Hepatocyte (in vitro differentiated cells): Measurements from ENCODE around the gene CENPI.

Source experiments
- EZH2 ChIP-seq: fragments of 200-600 bp; sonication (generic); IDR thresholded peaks from 2 replicates; pipeline ENCODE4 v1.6.1; 2016; ENCODE audit warnings: antibody characterized with exemption, mild to moderate bottlenecking, borderline replicate concordance
- EZH2phosphoT487 ChIP-seq: fragments of 200-600 bp; sonication (generic); IDR thresholded peaks from one replicate; pipeline ENCODE4 v1.6.1; 2018; ENCODE audit warnings: antibody characterized with exemption, mild to moderate bottlenecking, low read depth, moderate library complexity; ENCODE audit not compliant: unreplicated experiment, severe bottlenecking
- TF ChIP-seq, protein P1 (sequence below): fragments of 200-600 bp; sonication (generic); IDR thresholded peaks from 2 replicates; pipeline ENCODE4 v1.5.1; 2016; ENCODE audit warnings: antibody characterized with exemption, mild to moderate bottlenecking; ENCODE audit not compliant: poor library complexity

DNA sequence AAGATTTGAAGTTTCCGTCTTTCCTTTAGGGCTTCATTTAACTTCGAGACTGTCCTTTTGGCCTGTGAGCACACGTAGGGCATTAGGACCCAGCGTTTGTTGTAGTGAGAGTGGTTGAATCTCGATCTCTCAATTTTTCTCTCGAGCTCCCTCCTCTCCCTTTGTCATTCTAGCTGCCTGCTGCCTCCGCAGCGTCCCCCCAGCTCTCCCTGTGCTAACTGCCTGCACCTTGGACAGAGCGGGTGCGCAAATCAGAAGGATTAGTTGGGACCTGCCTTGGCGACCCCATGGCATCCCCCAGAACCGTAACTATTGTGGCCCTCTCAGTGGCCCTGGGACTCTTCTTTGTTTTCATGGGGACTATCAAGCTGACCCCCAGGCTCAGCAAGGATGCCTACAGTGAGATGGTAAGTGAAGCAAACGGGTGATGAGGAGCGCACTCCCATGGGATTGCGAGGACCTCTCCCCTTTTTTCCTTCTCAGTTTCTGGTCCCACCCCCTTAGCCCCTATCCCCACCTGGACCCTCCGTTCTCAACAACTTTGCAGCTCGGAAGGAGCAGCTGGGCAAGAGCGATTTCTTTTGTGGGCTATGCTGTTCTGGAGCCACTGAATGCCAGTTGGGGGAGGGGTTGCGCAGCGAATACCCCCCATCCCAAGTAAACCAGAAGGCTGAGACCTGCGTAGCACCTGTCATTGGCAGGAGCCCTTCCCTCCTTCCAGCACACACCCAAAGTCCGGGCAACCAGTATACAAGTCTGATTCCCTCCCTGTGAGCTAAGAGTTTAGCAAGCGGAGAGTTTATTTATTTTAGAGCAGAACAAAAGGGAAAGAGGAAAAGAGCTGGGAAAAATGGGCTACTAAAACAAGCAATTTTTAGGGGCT lies 19.0 kb upstream of the CENPI start, which contains the start of gene TMEM35A:
- TF ChIP-seq EZH2 (no peak), EZH2phosphoT487 (no peak)
- TF ChIP-seq, protein P1, sequence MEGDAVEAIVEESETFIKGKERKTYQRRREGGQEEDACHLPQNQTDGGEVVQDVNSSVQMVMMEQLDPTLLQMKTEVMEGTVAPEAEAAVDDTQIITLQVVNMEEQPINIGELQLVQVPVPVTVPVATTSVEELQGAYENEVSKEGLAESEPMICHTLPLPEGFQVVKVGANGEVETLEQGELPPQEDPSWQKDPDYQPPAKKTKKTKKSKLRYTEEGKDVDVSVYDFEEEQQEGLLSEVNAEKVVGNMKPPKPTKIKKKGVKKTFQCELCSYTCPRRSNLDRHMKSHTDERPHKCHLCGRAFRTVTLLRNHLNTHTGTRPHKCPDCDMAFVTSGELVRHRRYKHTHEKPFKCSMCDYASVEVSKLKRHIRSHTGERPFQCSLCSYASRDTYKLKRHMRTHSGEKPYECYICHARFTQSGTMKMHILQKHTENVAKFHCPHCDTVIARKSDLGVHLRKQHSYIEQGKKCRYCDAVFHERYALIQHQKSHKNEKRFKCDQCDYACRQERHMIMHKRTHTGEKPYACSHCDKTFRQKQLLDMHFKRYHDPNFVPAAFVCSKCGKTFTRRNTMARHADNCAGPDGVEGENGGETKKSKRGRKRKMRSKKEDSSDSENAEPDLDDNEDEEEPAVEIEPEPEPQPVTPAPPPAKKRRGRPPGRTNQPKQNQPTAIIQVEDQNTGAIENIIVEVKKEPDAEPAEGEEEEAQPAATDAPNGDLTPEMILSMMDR, result no peak
